Neural cell (in vitro differentiated cells): ENCODE data around the gene UNKL. TPM values are rescaled to one million over a fixed set of nuclear protein-coding genes. Genes with fewer than 3 reads are reported as not detected.

Source experiments
- H2AFZ ChIP-seq: fragments of 200-600, 300-800 bp; sonication (generic), shearing (Covaris generic); 2 replicates; pipeline ENCODE4 v1.6.0; 2014; ENCODE audit warnings: low read depth, mild to moderate bottlenecking, antibody characterized with exemption, low read length, moderate library complexity
- H3F3A ChIP-seq: fragments of 200-600 bp; shearing (Covaris generic); 2 replicates; pipeline ENCODE4 v1.6.1; 2016; ENCODE audit warnings: mild to moderate bottlenecking, moderate library complexity, mixed read lengths, antibody characterized with exemption, low read length; ENCODE audit not compliant: insufficient read depth, poor library complexity, severe bottlenecking
- H3K27ac ChIP-seq: fragments of 200-600, 300-800 bp; sonication (generic), shearing (Covaris generic); 2 replicates; pipeline ENCODE4 v1.5.1; 2014; ENCODE audit warnings: mild to moderate bottlenecking, low read length, moderate library complexity
- H3K27me3 ChIP-seq: fragments of 300-800, 200-600 bp; sonication (generic), shearing (Covaris generic); 2 replicates; pipeline ENCODE4 v1.6.0; 2014; ENCODE audit warnings: mild to moderate bottlenecking, low read depth, low read length, moderate library complexity; ENCODE audit not compliant: insufficient read depth
- H3K36me3 ChIP-seq: fragments of 300-800, 200-600 bp; sonication (generic), shearing (Covaris generic); 2 replicates; pipeline ENCODE4 v1.5.1; 2014; ENCODE audit warnings: mild to moderate bottlenecking, antibody characterized with exemption, low read length, moderate library complexity; ENCODE audit not compliant: insufficient read depth
- H3K4me2 ChIP-seq: fragments of 300-800, 200-600 bp; sonication (generic), shearing (Covaris generic); 2 replicates; pipeline ENCODE4 v1.6.0; 2014; ENCODE audit warnings: mild to moderate bottlenecking, low read length
- H3K4me3 ChIP-seq: fragments of 300-800, 200-600 bp; sonication (generic), shearing (Covaris generic); 2 replicates; pipeline ENCODE4 v1.5.1; 2014; ENCODE audit warnings: mild to moderate bottlenecking, low read length, moderate library complexity
- H3K79me2 ChIP-seq: fragments of 200-600 bp; shearing (Covaris generic); replicated peaks from 2 replicates; pipeline ENCODE4 v1.6.0; 2014; ENCODE audit warnings: mild to moderate bottlenecking, low read length, moderate library complexity; ENCODE audit not compliant: insufficient read depth
- H3K9ac ChIP-seq: fragments of 300-800, 200-600 bp; sonication (generic), shearing (Covaris generic); 2 replicates; pipeline ENCODE4 v1.6.1; 2016; ENCODE audit warnings: mild to moderate bottlenecking, low read length, mixed read lengths
- H3K9me2 ChIP-seq: fragments of 200-600 bp; shearing (Covaris generic); 2 replicates; pipeline ENCODE4 v1.6.1; 2016; ENCODE audit warnings: mild to moderate bottlenecking, low read length, mixed read lengths; ENCODE audit not compliant: insufficient read depth
- H3K9me3 ChIP-seq: fragments of 200-600, 300-800 bp; sonication (generic), shearing (Covaris generic); 2 replicates; pipeline ENCODE4 v1.6.1; 2016; ENCODE audit warnings: mild to moderate bottlenecking, mixed run types, low read length, moderate library complexity, mixed read lengths
- H4K20me1 ChIP-seq: fragments of 200-600 bp; shearing (Covaris generic); 2 replicates; pipeline ENCODE4 v1.6.1; 2016; ENCODE audit warnings: mild to moderate bottlenecking, mixed run types; ENCODE audit not compliant: insufficient read depth
- CTCF ChIP-seq: fragments of 450-650 bp; IDR thresholded peaks from 2 replicates; pipeline ENCODE4 v1.5.1; 2014; ENCODE audit warnings: antibody characterized with exemption, mild to moderate bottlenecking, moderate library complexity; ENCODE audit not compliant: poor library complexity, severe bottlenecking
- EP300 ChIP-seq: fragments of 450-650 bp; conservative IDR thresholded peaks from 2 replicates; pipeline ENCODE4 v1.6.1; 2014; ENCODE audit warnings: antibody characterized with exemption, mild to moderate bottlenecking, moderate library complexity; ENCODE audit not compliant: poor library complexity, severe bottlenecking
- EZH2 ChIP-seq: fragments of 200-600, 300-800 bp; shearing (Covaris generic), sonication (generic); IDR thresholded peaks from 2 replicates; pipeline ENCODE4 v1.6.1; 2014; ENCODE audit warnings: antibody characterized with exemption, low read length, borderline replicate concordance, mild to moderate bottlenecking; ENCODE audit not compliant: insufficient read depth, poor library complexity, severe bottlenecking
- MXI1 ChIP-seq: fragments of 450-650 bp; conservative IDR thresholded peaks from 2 replicates; pipeline ENCODE4 v1.6.1; 2014; ENCODE audit warnings: antibody characterized with exemption, mild to moderate bottlenecking; ENCODE audit not compliant: poor library complexity, severe bottlenecking
- POLR2AphosphoS5 ChIP-seq: IDR thresholded peaks from 2 replicates; pipeline ENCODE4 v1.6.1; 2012
- RAD21 ChIP-seq: fragments of 450-650 bp; conservative IDR thresholded peaks from 2 replicates; pipeline ENCODE4 v1.6.1; 2014; ENCODE audit warnings: antibody characterized with exemption, mild to moderate bottlenecking, moderate library complexity
- REST ChIP-seq: IDR thresholded peaks from 2 replicates; pipeline ENCODE4 v1.6.1; 2012; ENCODE audit warnings: borderline replicate concordance
- SMC3 ChIP-seq: fragments of 450-650 bp; conservative IDR thresholded peaks from 2 replicates; pipeline ENCODE4 v1.6.1; 2014; ENCODE audit warnings: antibody characterized with exemption, mild to moderate bottlenecking, moderate library complexity; ENCODE audit not compliant: poor library complexity
- TAF1 ChIP-seq: IDR thresholded peaks from 2 replicates; pipeline ENCODE4 v1.6.1; 2012; ENCODE audit warnings: low read depth
- polyA plus RNA-seq: library from polyadenylated mRNA; depleted of rRNA; stranded (reverse); fragments of >200 nt; gene quantifications from 2 replicates; pipeline ENCODE4 v1.2.3, GENCODE V29; 2014

UNKL gene
- polyA plus RNA-seq, 1 donor from 2014 or later: 11.9 TPM

GRCh38 chr16:1460602-1461138 is 46.2 kb upstream of the UNKL start:
- Histone ChIP-seq H3K36me3 (no peaks in the 10 kb centered on the region), H3K27ac (no peak overlapping the region), H3K79me2 (no peaks in the 10 kb centered on the region), H3F3A (no peaks in the 10 kb centered on the region), H3K4me3 (no peak overlapping the region), H4K20me1 (no peaks in the 10 kb centered on the region), H3K27me3 (no peaks in the 10 kb centered on the region), H3K9me3 (no peaks in the 10 kb centered on the region), H3K4me2 (no peak overlapping the region), H3K9me2 (no peaks in the 10 kb centered on the region), H2AFZ (no peak overlapping the region), H3K9ac (no peak overlapping the region)
- TF ChIP-seq CTCF (no peak), POLR2AphosphoS5 (no peak), TAF1 (no peak), SMC3 (no peak), MXI1 (no peak), REST (no peak), RAD21 (no peak), EP300 (no peak), EZH2 (no peak)

- H4K20me1 ChIP-seq: no peaks in the 10 kb centered on the region
- TF ChIP-seq POLR2AphosphoS5: no peak
- TF ChIP-seq REST: no peak
- TF ChIP-seq RAD21: no peak
- TF ChIP-seq EZH2: no peak
- no peak for TF ChIP-seq CTCF
- no peak for TF ChIP-seq SMC3
- no peak for TF ChIP-seq TAF1
- TF ChIP-seq EP300: no peak
- no peak for TF ChIP-seq MXI1
- H3K27ac ChIP-seq: no peak overlapping the region
- no peaks in the 10 kb centered on the region for H3K9me2 ChIP-seq
- H3F3A ChIP-seq: no peaks in the 10 kb centered on the region
- H3K4me2 ChIP-seq: no peak overlapping the region
- H3K9me3 ChIP-seq: no peaks in the 10 kb centered on the region
- H3K36me3 ChIP-seq: no peaks in the 10 kb centered on the region
- no peaks in the 10 kb centered on the region for H3K27me3 ChIP-seq
- no peak overlapping the region for H3K9ac ChIP-seq
- no peaks in the 10 kb centered on the region for H3K79me2 ChIP-seq
- H3K4me3 ChIP-seq: no peak overlapping the region
- H2AFZ ChIP-seq: no peak overlapping the region
Observed at GRCh38 chr16:1459967-1460366, 45.5 kb upstream of the UNKL start.
